K562 (cell line): ENCODE data around the gene RINT1. TPM values are rescaled to one million over a fixed set of nuclear protein-coding genes. Genes with fewer than 3 reads are reported as not detected.

ENCODE experiments used
- CCNT2 ChIP-seq: IDR thresholded peaks from 2 replicates; pipeline ENCODE4 v1.6.1; 2011; ENCODE audit warnings: borderline replicate concordance, low read depth, mild to moderate bottlenecking, moderate library complexity, mixed read lengths, low read length; ENCODE audit not compliant: insufficient read length; ENCODE audit errors: extremely low read depth
- DIDO1 ChIP-seq: fragments of 450-650 bp; IDR thresholded peaks from 2 replicates; pipeline ENCODE4 v1.6.1; 2016; ENCODE audit warnings: low read depth, missing biosample characterization, missing genetic modification characterization
- FOXO4 ChIP-seq: fragments of 450-650 bp; formaldehyde crosslinking; IDR thresholded peaks from 2 replicates; pipeline ENCODE4 v1.4.0; 2020; ENCODE audit warnings: mild to moderate bottlenecking, moderate library complexity
- HNRNPL ChIP-seq: fragments of 200-400 bp; formaldehyde crosslinking; IDR thresholded peaks from 2 replicates; pipeline ENCODE4 v1.6.1; 2017; ENCODE audit warnings: low read depth, mild to moderate bottlenecking, low read length
- KLF1 ChIP-seq: fragments of 450-650 bp; IDR thresholded peaks from 2 replicates; pipeline ENCODE4 v1.6.1; 2016; ENCODE audit warnings: missing genetic modification characterization, missing compliant biosample characterization
- MBD2 ChIP-seq: sonication (generic); IDR thresholded peaks from 2 replicates; pipeline ENCODE4 v1.6.1; 2016; ENCODE audit warnings: low read depth, borderline replicate concordance
- RERE ChIP-seq: sonication (generic); formaldehyde crosslinking; IDR thresholded peaks from 2 replicates; pipeline ENCODE4 v1.8.0; 2023; ENCODE audit warnings: missing genetic modification reagents, mild to moderate bottlenecking, borderline replicate concordance
- SMAD2 ChIP-seq: fragments of 150-350 bp; IDR thresholded peaks from 2 replicates; pipeline ENCODE4 v1.6.1; 2014; ENCODE audit warnings: low read depth, mild to moderate bottlenecking, low read length
- SP2 ChIP-seq: IDR thresholded peaks from 2 replicates; pipeline ENCODE4 v1.6.1; 2011; ENCODE audit warnings: mild to moderate bottlenecking, low read depth, low read length, moderate library complexity; ENCODE audit not compliant: poor library complexity, severe bottlenecking; ENCODE audit errors: extremely low read depth
- ZBTB7A ChIP-seq: IDR thresholded peaks from 2 replicates; pipeline ENCODE4 v1.6.1; 2011; ENCODE audit warnings: low read depth, mild to moderate bottlenecking, low read length, moderate library complexity, borderline replicate concordance; ENCODE audit not compliant: control insufficient read depth
- ZFP91 ChIP-seq: sonication (generic); formaldehyde crosslinking; IDR thresholded peaks from 2 replicates; pipeline ENCODE4 v1.8.0; 2022; ENCODE audit warnings: mild to moderate bottlenecking, missing genetic modification reagents
- ZNF134 ChIP-seq: fragments of 250-450 bp; sonication (Bioruptor Pico); conservative IDR thresholded peaks from 2 replicates; pipeline ENCODE4 v1.4.0; 2020
- ZNF263 ChIP-seq: sonication (generic); formaldehyde crosslinking; IDR thresholded peaks from 2 replicates; pipeline ENCODE4 v1.8.0; 2022; ENCODE audit warnings: mild to moderate bottlenecking, missing genetic modification reagents, borderline replicate concordance
- ZNF584 ChIP-seq: fragments of 200-800 bp; sonication (Bioruptor generic); IDR thresholded peaks from 2 replicates; pipeline ENCODE4 v1.6.1; 2016; ENCODE audit warnings: low read depth, mild to moderate bottlenecking, missing genetic modification characterization, missing compliant biosample characterization
- ZNF740 ChIP-seq, 3 experiments: fragments of 200-800 bp in 1 of 3; sonication (Bioruptor generic) in 1 of 3; sonication (generic) in 1 of 3; formaldehyde crosslinking in 1 of 3; IDR thresholded peaks; 2 replicates each; pipeline versions ENCODE4 v1.6.1 to v1.8.0; 2016 to 2022; ENCODE audit warnings: mild to moderate bottlenecking in 2 of 3, missing compliant biosample characterization in 2 of 3, missing genetic modification characterization in 2 of 3, missing genetic modification reagents in 1 of 3
- polyA plus RNA-seq, 8 experiments: library from polyadenylated mRNA; depleted of rRNA in 4 of 8; stranded (reverse) in 5 of 8; unstranded in 3 of 8; fragments of >200 nt; fragmentation: Nextera tagmentation in 2 of 8; fragmentation: Illumina TruSeq in 1 of 8; extraction: Ambion mirVana in 2 of 8; extraction: Trizol in 1 of 8; gene quantifications; 2 replicates each; pipeline versions ENCODE4 v1.2.1 to v1.2.3, GENCODE V29; 2011 to 2014; ENCODE audit warnings: inconsistent platforms in 1 of 8, missing spikeins in 1 of 8
- total RNA-seq, 7 experiments: library from RNA; depleted of rRNA in 6 of 7; stranded (reverse); fragments of >200 nt in 6 of 7; fragmentation: Illumina TruSeq in 2 of 7; extraction: Trizol in 2 of 7; gene quantifications; 2 replicates each; pipeline versions ENCODE4 v1.2.1 to v1.2.3, GENCODE V29; 2011 to 2021; ENCODE audit warnings: low replicate concordance in 1 of 7

RINT1 gene
- total and polyA plus RNA-seq, 9 of the 15 experiments (the other 6 are each of a cell fraction or from before 2014, with no cell fraction given), result 21.3 to 74.3 (median 27.4) TPM

- TF ChIP-seq ZNF740 (CRISPR knock-in tag; IDR thresholded peaks at IDR 0.05) (peak; percentile 65), ZNF740 (tag; IDR thresholded peaks at IDR 0.05) (no peak), CCNT2 (peak; percentile 37), ZFP91 (CRISPR knock-in tag) (0 out of 2 replicates have a peak, but pooled peaks have one; percentile 21), SMAD2 (no peak), ZBTB7A (peak; percentile 16; the same call in 1 of the 2 replicates), MBD2 (peak; percentile 92), ZNF263 (CRISPR knock-in tag) (peak; percentile 43; the same call in 1 of the 2 replicates), ZNF584 (no peak), FOXO4 (no peak), SP2 (peak; percentile 98), RERE (CRISPR knock-in tag) (no peak), KLF1 (tag) (no peak), HNRNPL (peak; percentile 84; the same call in 1 of the 2 replicates), ZNF134 (no peak), DIDO1 (tag) (peak; percentile 86; the same call in 1 of the 2 replicates)
These were observed at the start of gene RINT1 (continued) for GRCh38 chr7:105531792-105532671.
